ENCODE results near the gene PANX2.

The PANX2 gene

DNA sequence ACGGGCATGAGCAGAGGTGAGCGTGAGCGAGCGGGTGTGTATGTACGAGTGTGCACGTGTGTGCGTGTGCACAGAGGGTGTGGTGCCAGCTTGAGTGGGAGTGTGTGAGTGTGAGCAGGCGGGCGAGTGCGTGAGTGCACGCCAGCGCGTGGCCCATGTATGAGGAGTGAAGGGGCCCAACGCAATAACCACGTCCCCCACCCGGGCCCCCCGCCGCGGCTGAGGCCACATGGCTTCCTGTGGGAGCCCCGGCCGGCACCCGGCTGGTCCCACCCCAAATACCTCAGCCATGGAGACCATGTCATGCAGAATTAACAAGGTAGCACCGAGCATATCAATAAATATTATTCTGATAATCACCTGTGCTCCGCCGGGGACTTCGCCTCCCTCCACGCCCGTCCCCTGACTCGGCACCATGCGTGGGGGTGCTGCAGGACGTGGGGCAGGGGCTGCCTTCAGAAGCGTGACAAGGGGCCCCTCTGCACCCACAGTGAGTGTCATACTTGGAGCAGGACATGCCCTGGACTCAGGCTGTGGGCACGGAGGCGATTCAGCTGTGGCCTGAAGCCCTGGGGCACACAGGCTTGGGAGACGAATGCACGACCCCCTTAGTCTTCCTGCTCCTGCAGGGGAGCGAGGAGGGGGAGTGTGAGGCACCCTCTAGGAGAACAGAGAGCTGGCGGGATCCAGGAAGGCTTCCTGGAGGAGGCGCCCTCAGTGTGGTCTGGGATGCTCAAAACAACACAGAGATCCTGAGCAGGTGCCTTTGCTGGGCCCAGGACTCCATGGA, 9.6 kb downstream of the PANX2 start:
- in situ Hi-C loops (cut with MboI; ENCODE audit: low pct_unique_long_range_greater_than_20kb, low sequenced_read_pairs): no loop called here
- DNase-seq: no peak

DNA sequence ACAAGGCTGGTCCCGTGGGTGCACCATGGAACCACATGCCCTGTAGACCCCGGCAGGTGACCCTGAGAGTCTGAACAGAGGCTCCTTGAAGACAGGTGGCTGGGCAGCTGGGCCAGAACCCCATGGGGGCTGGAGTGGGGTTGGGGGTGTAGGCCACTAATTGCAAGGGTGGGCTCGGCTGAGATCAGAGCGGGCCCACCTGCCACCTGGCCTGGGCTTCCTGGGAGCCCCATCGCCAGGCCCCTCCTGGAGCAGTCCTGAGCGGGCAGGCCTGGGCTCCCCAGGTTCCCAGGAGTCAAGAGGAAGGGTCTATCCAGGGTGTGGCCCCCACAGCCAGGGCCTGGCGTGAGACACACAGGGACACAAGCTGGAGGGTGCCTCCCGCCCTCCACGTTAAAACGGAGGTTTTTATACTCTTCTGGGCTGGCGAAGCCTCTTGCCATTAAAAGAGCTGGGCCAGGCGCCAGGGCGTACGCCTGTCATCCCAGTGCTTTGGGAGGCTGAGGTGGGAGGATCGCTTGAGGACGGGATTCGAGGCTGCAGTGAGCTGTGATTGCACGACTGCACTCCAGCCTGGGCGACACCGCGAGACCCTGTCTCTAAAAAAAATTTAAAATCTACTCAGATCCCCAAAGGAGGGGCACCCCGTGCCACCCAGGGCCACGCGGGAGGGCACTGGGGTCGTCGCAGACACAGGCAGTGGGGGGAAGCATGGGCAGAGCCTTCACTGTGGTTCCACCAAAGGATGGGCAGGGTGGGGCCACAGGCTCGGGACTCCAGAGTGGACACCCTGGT, 10.4 kb downstream of the PANX2 start:
- in situ Hi-C loops (cut with MboI; ENCODE audit: low pct_unique_long_range_greater_than_20kb, low sequenced_read_pairs): no loop called here
- no peak for DNase-seq

- in situ Hi-C loops (cut with MboI; ENCODE audit: low pct_unique_long_range_greater_than_20kb, low sequenced_read_pairs): no loop called here
- DNase-seq: no peak
Measured at GRCh38 chr22:50182176-50183081, 11.9 kb downstream of the PANX2 start.

GRCh38 chr22:50183141-50183971, 12.8 kb downstream of the PANX2 start:
- no peak for DNase-seq
- in situ Hi-C loops (cut with MboI; ENCODE audit: low pct_unique_long_range_greater_than_20kb, low sequenced_read_pairs): no loop called here

DNA sequence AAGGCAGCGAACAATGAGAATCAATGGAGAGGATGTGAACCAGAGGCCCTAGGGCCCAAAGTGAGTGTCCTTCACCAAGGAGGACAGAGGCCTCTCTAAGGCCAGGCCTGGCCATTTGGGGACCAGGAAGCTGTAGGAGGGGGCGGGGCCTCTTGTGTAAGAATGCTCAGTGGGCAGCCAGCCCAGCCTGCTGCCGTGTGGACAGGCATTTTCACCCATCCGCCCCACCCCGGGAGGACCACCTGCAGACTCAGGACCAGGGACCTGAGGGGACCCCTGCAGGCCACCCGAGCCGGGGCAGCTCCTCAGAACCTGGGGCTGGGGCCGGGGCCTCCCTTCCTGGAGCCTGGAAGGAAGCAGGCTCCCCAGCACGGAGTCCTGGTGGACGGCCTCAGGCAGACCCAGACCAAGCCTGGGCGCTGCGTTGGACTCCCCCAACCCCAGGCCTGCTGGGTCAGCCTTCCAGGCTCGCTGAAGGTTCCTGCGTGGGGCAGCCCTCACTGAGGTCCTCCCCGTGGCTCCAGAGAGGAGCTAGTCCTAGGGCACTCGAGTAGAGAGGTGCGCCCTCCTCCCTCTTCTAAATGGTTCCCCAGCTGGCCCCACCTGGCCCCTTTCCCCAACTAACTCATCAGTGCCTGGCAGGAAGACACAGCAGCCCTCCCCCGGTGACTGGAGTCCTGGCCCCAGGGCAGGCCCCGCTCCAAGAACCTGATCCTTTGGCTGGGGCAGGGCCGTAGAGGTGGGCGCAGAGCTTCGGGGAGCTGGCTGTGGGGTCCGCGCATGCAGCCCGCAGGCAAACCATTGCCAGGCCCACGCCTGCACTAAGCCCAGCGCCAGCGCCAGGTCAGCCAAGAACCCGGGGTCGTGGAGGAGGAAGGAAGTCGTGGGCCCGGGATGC, 13.7 kb downstream of the PANX2 start:
- DNase-seq: no peak
- in situ Hi-C loops (cut with MboI; ENCODE audit: low pct_unique_long_range_greater_than_20kb, low sequenced_read_pairs): no loop called here

DNA sequence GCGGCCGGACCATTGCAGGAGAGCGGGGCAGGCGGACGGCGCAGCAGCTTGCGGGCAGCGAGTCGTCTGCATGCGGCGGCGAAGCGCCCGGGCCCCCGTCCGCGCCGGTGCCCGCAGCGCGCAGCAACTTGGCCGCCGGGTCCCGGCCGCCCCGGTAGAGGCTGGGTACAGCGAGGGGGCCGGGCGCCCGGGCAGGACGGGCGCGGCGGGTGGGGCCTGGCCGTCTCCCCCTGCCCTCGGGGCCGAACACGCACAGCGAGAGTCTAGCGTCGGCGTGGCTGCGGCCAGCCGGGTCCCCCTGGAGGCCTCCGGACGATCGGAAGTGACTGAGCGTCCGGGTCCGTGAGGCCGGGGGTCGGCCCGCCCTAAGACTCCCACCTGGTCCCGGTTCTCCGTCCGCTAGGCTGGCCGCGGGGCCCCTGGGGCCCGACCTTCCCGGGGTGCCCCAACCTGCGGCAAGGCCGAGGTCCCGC, 14.4 kb downstream of the PANX2 start:
- in situ Hi-C loops (cut with MboI; ENCODE audit: low pct_unique_long_range_greater_than_20kb, low sequenced_read_pairs): no loop called here
- DNase-seq: no peak

GRCh38 chr22:50185375-50186087, 15.0 kb downstream of the PANX2 start, which contains the start of gene TRABD:
Gene TRABD, plus strand, starts transcription at chr22:50185913. Its CDS starts 7,148 bp downstream, at chr22:50193061.
- DNase-seq: peak; percentile 62

GRCh38 chr22:50186181-50186714, 15.7 kb downstream of the PANX2 start:
- no peak for DNase-seq
- in situ Hi-C loops (cut with MboI; ENCODE audit: low pct_unique_long_range_greater_than_20kb, low sequenced_read_pairs): no loop called here

More at GRCh38 chr22:50185375-50186087, 15.0 kb downstream of the PANX2 start, which contains the start of gene TRABD:
- in situ Hi-C loops (cut with MboI; ENCODE audit: low pct_unique_long_range_greater_than_20kb, low sequenced_read_pairs): no loop called here

GRCh38 chr22:50186761-50187523, 16.4 kb downstream of the PANX2 start:
- in situ Hi-C loops (cut with MboI; ENCODE audit: low pct_unique_long_range_greater_than_20kb, low sequenced_read_pairs): no loop called here
- DNase-seq: no peak

DNA sequence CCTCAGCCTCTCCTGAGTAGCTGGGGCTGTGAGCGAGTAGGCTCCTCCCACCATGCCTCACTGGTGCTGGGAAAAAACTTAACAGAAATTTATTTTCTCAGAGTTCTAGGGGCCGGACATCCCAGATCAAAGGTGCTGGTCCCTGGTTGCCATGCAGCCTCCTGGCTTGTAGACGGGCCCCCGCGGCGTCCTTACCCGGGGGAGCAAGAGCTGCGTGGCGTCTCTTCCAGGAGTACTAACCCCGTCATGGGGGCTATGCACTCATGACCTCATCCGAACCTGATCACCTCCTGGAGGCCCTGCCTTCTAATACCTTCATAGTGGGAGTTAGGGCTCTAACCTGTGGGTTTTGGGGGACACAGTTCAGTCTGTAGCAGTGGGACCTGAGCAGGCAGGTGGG, 17.8 kb downstream of the PANX2 start:
- DNase-seq: no peak
- in situ Hi-C loops (cut with MboI; ENCODE audit: low pct_unique_long_range_greater_than_20kb, low sequenced_read_pairs): no loop called here

- in situ Hi-C loops (cut with MboI; ENCODE audit: low pct_unique_long_range_greater_than_20kb, low sequenced_read_pairs): no loop called here
- no peak for DNase-seq
Measured at GRCh38 chr22:50189184-50189848, 18.8 kb downstream of the PANX2 start.

DNA sequence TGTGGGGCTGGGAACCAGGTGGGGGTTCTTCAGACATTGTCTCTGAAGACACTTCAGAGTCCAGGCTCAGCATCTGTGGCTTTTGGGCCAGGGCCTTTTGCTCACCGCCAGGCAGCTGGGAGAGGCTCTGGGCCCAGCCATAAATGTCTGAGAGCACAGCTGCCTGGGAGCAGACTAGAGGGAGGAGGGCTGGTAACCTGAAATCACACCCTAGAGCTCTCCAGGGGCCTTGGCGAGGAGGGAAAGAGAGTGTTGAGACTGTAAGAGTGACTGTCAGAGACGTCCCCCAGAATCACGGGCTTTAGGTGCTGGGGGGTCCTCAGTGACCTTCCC, 19.3 kb downstream of the PANX2 start:
- DNase-seq: no peak
- in situ Hi-C loops (cut with MboI; ENCODE audit: low pct_unique_long_range_greater_than_20kb, low sequenced_read_pairs): no loop called here

DNA sequence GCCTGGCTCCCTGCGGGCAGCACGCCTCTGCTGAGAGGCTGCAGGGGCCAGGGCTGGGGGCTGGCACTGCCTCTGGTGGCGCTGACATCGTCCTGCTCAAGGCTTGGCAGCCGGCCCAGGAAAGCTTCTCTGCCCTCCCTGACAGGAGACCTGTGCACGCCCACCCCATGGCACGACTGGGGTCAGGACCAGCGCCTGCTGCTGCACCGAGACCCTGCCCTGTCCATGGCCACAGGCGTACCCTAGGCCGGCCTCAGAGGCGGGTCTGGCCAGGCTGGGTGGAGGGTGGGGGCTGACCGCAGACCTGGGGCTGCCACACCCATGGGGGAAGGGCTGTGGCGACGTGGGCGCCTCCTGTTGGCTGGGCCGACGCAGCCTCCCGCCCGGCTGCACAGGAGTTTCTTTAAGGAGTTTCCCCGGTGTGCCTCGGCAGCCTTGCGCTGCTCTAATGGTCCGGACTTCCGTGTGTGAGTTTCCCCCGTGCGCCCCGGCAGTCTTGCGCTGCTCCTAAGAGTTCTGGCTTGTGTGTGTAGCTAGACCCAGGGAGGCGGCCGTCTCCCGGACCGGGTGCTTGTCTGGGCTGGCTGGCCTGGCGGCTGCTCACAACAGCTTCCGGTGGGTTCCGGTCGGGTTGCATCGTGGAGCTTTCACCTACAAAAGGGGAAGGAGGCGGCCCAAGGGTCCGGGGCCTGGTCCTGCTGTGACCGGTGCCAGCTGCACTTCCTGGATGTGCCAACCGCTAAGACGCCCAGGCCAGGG, 19.8 kb downstream of the PANX2 start:
- in situ Hi-C loops (cut with MboI; ENCODE audit: low pct_unique_long_range_greater_than_20kb, low sequenced_read_pairs): no loop called here
- DNase-seq: peak; percentile 96

DNA sequence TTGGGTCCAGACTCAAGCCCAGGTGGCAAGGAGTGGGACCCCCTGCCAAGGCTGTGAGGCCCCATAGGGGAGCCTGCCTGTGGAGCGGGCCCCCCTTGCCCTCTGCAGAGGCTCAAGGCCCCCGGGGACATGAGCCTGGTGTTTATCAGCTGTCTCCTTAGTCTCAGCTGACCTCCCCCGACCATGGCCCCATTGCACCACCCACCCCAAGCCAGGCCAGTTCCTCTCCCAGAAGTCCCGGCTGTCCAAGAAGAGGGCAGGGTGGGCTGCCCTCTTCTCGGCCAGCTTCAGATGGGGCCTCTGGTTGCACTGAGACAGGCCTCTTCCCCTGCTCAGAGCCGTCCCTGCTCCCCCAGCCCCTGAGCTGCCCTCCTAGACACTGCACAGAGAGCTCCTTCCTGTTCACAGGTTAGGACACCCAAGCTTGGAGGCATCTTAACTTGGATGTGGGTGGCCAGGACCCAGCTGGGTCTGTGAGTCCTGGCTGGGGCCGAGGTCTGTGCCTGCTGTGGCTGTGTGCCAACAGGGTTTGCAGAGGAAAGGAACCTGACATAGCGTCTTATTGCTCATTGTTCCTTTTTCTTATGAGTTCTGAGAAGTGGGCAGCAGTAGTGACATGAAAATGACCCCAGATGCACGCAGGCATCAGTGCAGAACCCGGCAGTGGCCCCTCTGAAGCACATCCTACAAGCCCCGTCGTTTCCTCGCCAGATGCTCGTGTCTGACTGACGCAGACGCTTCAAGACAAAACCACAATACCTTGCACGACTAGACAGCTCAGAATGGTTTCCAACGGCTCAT, 20.6 kb downstream of the PANX2 start:
- DNase-seq: peak; percentile 98
- in situ Hi-C loops (cut with MboI; ENCODE audit: low pct_unique_long_range_greater_than_20kb, low sequenced_read_pairs): no loop called here
